Mammary epithelial cell (primary cell): Measurements from ENCODE around the gene PAPOLB.

ENCODE experiments used
- EZH2 ChIP-seq: IDR thresholded peaks from 2 replicates; pipeline ENCODE4 v1.6.1; 2012; ENCODE audit warnings: low read length, inconsistent platforms, borderline replicate concordance
- TF ChIP-seq, protein P1 (sequence below), 2 donors: IDR thresholded peaks in 1 of 2; conservative IDR thresholded peaks in 1 of 2; 2 replicates each; pipeline ENCODE4 v1.5.1; 2011 to 2012; ENCODE audit warnings: inconsistent platforms in 2 of 2, low read length in 2 of 2, mild to moderate bottlenecking in 2 of 2, control low read depth in 1 of 2, low read depth in 1 of 2; ENCODE audit not compliant: insufficient read depth in 1 of 2; ENCODE audit errors: extremely low read depth in 1 of 2

DNA sequence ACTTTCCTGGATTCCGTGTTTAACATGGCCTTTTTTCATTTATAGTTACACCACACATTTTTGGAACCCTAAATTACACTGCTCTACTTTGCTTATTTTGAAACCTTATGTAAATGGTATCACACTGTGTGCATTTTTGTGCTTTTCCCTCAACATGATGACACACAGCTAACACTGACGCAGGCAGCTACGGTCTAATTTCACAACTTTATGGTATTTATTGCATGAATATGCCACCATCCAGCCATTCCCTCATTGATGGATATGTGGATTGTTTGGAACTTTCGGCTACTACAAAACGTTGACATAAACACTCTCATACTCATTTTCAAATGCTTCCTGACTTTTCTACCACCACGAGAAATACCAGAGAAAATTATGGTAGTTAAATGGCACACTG lies 6.9 kb downstream of the PAPOLB start:
- TF ChIP-seq, protein P1, sequence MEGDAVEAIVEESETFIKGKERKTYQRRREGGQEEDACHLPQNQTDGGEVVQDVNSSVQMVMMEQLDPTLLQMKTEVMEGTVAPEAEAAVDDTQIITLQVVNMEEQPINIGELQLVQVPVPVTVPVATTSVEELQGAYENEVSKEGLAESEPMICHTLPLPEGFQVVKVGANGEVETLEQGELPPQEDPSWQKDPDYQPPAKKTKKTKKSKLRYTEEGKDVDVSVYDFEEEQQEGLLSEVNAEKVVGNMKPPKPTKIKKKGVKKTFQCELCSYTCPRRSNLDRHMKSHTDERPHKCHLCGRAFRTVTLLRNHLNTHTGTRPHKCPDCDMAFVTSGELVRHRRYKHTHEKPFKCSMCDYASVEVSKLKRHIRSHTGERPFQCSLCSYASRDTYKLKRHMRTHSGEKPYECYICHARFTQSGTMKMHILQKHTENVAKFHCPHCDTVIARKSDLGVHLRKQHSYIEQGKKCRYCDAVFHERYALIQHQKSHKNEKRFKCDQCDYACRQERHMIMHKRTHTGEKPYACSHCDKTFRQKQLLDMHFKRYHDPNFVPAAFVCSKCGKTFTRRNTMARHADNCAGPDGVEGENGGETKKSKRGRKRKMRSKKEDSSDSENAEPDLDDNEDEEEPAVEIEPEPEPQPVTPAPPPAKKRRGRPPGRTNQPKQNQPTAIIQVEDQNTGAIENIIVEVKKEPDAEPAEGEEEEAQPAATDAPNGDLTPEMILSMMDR (conservative IDR thresholded peaks at IDR 0.05 in 1 of 2, IDR thresholded peaks at IDR 0.05 in 1 of 2; ENCODE audit: extremely low read depth in 1 of 2, insufficient read depth in 1 of 2, low read depth in 1 of 2, low read length in 2 of 2) = no peak
- no peak for TF ChIP-seq EZH2
